ENCODE data around the gene TTYH3.

Gene TTYH3

GRCh38 chr7:2592375-2592865 lies 39.4 kb upstream of the TTYH3 start:
- H3K9ac ChIP-seq (ENCODE audit: low read depth, low read length) = no peak overlapping the region
- no peaks in the 10 kb centered on the region for H3K9me3 ChIP-seq (ENCODE audit: control insufficient read depth, insufficient read depth, low read length)
- H3K27me3 ChIP-seq (ENCODE audit: control insufficient read depth, insufficient read depth, low read length) = no peaks in the 10 kb centered on the region
- peaks cover 15% of the 10 kb centered on the region for H3K36me3 ChIP-seq (ENCODE audit: control insufficient read depth, insufficient read depth, low read length)
- no peak overlapping the region for H3K4me3 ChIP-seq (ENCODE audit: low read depth, low read length)
- no peak overlapping the region for H3K27ac ChIP-seq (ENCODE audit: low read depth, low read length)
- no peaks in the 10 kb centered on the region for H3K4me1 ChIP-seq (ENCODE audit: control insufficient read depth, insufficient read depth, low read length)

- Histone ChIP-seq H3K4me1 (ENCODE audit: control insufficient read depth, insufficient read depth, low read length) (no peaks in the 10 kb centered on the region), H3K9ac (ENCODE audit: low read depth, low read length) (no peak overlapping the region), H3K27ac (ENCODE audit: low read depth, low read length) (no peak overlapping the region), H3K36me3 (ENCODE audit: control insufficient read depth, insufficient read depth, low read length) (peaks cover 15% of the 10 kb centered on the region), H3K9me3 (ENCODE audit: control insufficient read depth, insufficient read depth, low read length) (no peaks in the 10 kb centered on the region), H3K4me3 (ENCODE audit: low read depth, low read length) (no peak overlapping the region), H3K27me3 (ENCODE audit: control insufficient read depth, insufficient read depth, low read length) (no peaks in the 10 kb centered on the region)
These were observed 38.6 kb upstream of the TTYH3 start for GRCh38 chr7:2593036-2593727.

GRCh38 chr7:2594599-2594998 lies 37.2 kb upstream of the TTYH3 start:
- no peaks in the 10 kb centered on the region for H3K9me3 ChIP-seq (ENCODE audit: control insufficient read depth, insufficient read depth, low read length)
- H3K27me3 ChIP-seq (ENCODE audit: control insufficient read depth, insufficient read depth, low read length) = no peaks in the 10 kb centered on the region
- no peak overlapping the region for H3K9ac ChIP-seq (ENCODE audit: low read depth, low read length)
- no peaks in the 10 kb centered on the region for H3K4me1 ChIP-seq (ENCODE audit: control insufficient read depth, insufficient read depth, low read length)
- no peak overlapping the region for H3K27ac ChIP-seq (ENCODE audit: low read depth, low read length)
- peaks cover 21% of the 10 kb centered on the region for H3K36me3 ChIP-seq (ENCODE audit: control insufficient read depth, insufficient read depth, low read length)
- H3K4me3 ChIP-seq (ENCODE audit: low read depth, low read length) = no peak overlapping the region

- Histone ChIP-seq H3K9me3 (ENCODE audit: control insufficient read depth, insufficient read depth, low read length) (no peaks in the 10 kb centered on the region), H3K27me3 (ENCODE audit: control insufficient read depth, insufficient read depth, low read length) (no peaks in the 10 kb centered on the region), H3K9ac (ENCODE audit: low read depth, low read length) (no peak overlapping the region), H3K27ac (ENCODE audit: low read depth, low read length) (no peak overlapping the region), H3K4me3 (ENCODE audit: low read depth, low read length) (no peak overlapping the region), H3K4me1 (ENCODE audit: control insufficient read depth, insufficient read depth, low read length) (no peaks in the 10 kb centered on the region), H3K36me3 (ENCODE audit: control insufficient read depth, insufficient read depth, low read length) (peaks cover 21% of the 10 kb centered on the region)
These were observed 36.4 kb upstream of the TTYH3 start for GRCh38 chr7:2595258-2595860.

- H3K9ac ChIP-seq (ENCODE audit: low read depth, low read length) = no peak overlapping the region
- H3K27ac ChIP-seq (ENCODE audit: low read depth, low read length) = no peak overlapping the region
- H3K4me1 ChIP-seq (ENCODE audit: control insufficient read depth, insufficient read depth, low read length) = no peaks in the 10 kb centered on the region; the same call in 1 of the 2 replicates
- no peaks in the 10 kb centered on the region for H3K27me3 ChIP-seq (ENCODE audit: control insufficient read depth, insufficient read depth, low read length)
- H3K9me3 ChIP-seq (ENCODE audit: control insufficient read depth, insufficient read depth, low read length) = no peaks in the 10 kb centered on the region
- H3K4me3 ChIP-seq (ENCODE audit: low read depth, low read length) = no peak overlapping the region
- H3K36me3 ChIP-seq (ENCODE audit: control insufficient read depth, insufficient read depth, low read length) = peaks cover 21% of the 10 kb centered on the region
These were observed 35.1 kb upstream of the TTYH3 start for GRCh38 chr7:2596464-2597272.

- no peaks in the 10 kb centered on the region for H3K9me3 ChIP-seq (ENCODE audit: control insufficient read depth, insufficient read depth, low read length)
- H3K27ac ChIP-seq (ENCODE audit: low read depth, low read length) = no peak overlapping the region
- no peak overlapping the region for H3K4me3 ChIP-seq (ENCODE audit: low read depth, low read length)
- H3K4me1 ChIP-seq (ENCODE audit: control insufficient read depth, insufficient read depth, low read length) = no peaks in the 10 kb centered on the region; the same call in 1 of the 2 replicates
- no peak overlapping the region for H3K9ac ChIP-seq (ENCODE audit: low read depth, low read length)
- no peaks in the 10 kb centered on the region for H3K27me3 ChIP-seq (ENCODE audit: control insufficient read depth, insufficient read depth, low read length)
- H3K36me3 ChIP-seq (ENCODE audit: control insufficient read depth, insufficient read depth, low read length) = peaks cover 18% of the 10 kb centered on the region
These were observed 34.5 kb upstream of the TTYH3 start for GRCh38 chr7:2597273-2597640.

GRCh38 chr7:2598154-2598823 lies 33.5 kb upstream of the TTYH3 start:
- no peak overlapping the region for H3K27ac ChIP-seq (ENCODE audit: low read depth, low read length)
- no peak overlapping the region for H3K4me3 ChIP-seq (ENCODE audit: low read depth, low read length)
- H3K36me3 ChIP-seq (ENCODE audit: control insufficient read depth, insufficient read depth, low read length) = peaks cover 14% of the 10 kb centered on the region
- no peaks in the 10 kb centered on the region; the same call in 1 of the 2 replicates for H3K4me1 ChIP-seq (ENCODE audit: control insufficient read depth, insufficient read depth, low read length)
- no peaks in the 10 kb centered on the region for H3K27me3 ChIP-seq (ENCODE audit: control insufficient read depth, insufficient read depth, low read length)
- no peak overlapping the region for H3K9ac ChIP-seq (ENCODE audit: low read depth, low read length)
- no peaks in the 10 kb centered on the region for H3K9me3 ChIP-seq (ENCODE audit: control insufficient read depth, insufficient read depth, low read length)

- no peak overlapping the region for H3K4me3 ChIP-seq (ENCODE audit: low read depth, low read length)
- no peaks in the 10 kb centered on the region for H3K9me3 ChIP-seq (ENCODE audit: control insufficient read depth, insufficient read depth, low read length)
- no peaks in the 10 kb centered on the region; the same call in 1 of the 2 replicates for H3K4me1 ChIP-seq (ENCODE audit: control insufficient read depth, insufficient read depth, low read length)
- H3K27me3 ChIP-seq (ENCODE audit: control insufficient read depth, insufficient read depth, low read length) = no peaks in the 10 kb centered on the region
- H3K36me3 ChIP-seq (ENCODE audit: control insufficient read depth, insufficient read depth, low read length) = peaks cover 6% of the 10 kb centered on the region; the same call in 1 of the 2 replicates
- H3K27ac ChIP-seq (ENCODE audit: low read depth, low read length) = no peak overlapping the region
- no peak overlapping the region for H3K9ac ChIP-seq (ENCODE audit: low read depth, low read length)
These were observed 30.7 kb upstream of the TTYH3 start for GRCh38 chr7:2601065-2601464.

- Histone ChIP-seq H3K4me3 (ENCODE audit: low read depth, low read length) (no peak overlapping the region), H3K27ac (ENCODE audit: low read depth, low read length) (no peak overlapping the region), H3K27me3 (ENCODE audit: control insufficient read depth, insufficient read depth, low read length) (no peaks in the 10 kb centered on the region), H3K36me3 (ENCODE audit: control insufficient read depth, insufficient read depth, low read length) (peaks cover 6% of the 10 kb centered on the region; the same call in 1 of the 2 replicates), H3K4me1 (ENCODE audit: control insufficient read depth, insufficient read depth, low read length) (no peaks in the 10 kb centered on the region; the same call in 1 of the 2 replicates), H3K9me3 (ENCODE audit: control insufficient read depth, insufficient read depth, low read length) (no peaks in the 10 kb centered on the region), H3K9ac (ENCODE audit: low read depth, low read length) (no peak overlapping the region)
These were observed 29.9 kb upstream of the TTYH3 start for GRCh38 chr7:2601907-2602306.

- Histone ChIP-seq H3K4me1 (ENCODE audit: control insufficient read depth, insufficient read depth, low read length) (peaks cover 6% of the 10 kb centered on the region; the same call in 1 of the 2 replicates), H3K27me3 (ENCODE audit: control insufficient read depth, insufficient read depth, low read length) (no peaks in the 10 kb centered on the region), H3K9ac (ENCODE audit: low read depth, low read length) (no peak overlapping the region), H3K36me3 (ENCODE audit: control insufficient read depth, insufficient read depth, low read length) (peaks cover 6% of the 10 kb centered on the region; the same call in 1 of the 2 replicates), H3K9me3 (ENCODE audit: control insufficient read depth, insufficient read depth, low read length) (no peaks in the 10 kb centered on the region), H3K4me3 (ENCODE audit: low read depth, low read length) (no peak overlapping the region), H3K27ac (ENCODE audit: low read depth, low read length) (no peak overlapping the region)
These were observed 29.3 kb upstream of the TTYH3 start for GRCh38 chr7:2602406-2603043.

Measured in HUES48 (cell line).